HL-60 (cell line): Measurements from ENCODE around the gene NBAS.

Experiments used
- TF ChIP-seq, protein P1 (sequence below): IDR thresholded peaks from one replicate; pipeline ENCODE4 v1.5.1; 2011; ENCODE audit warnings: low read length, control low read depth, inconsistent platforms; ENCODE audit not compliant: insufficient read depth
- TF ChIP-seq, protein P2 (sequence below): IDR thresholded peaks from 2 replicates; pipeline ENCODE4 v1.6.1; 2012; ENCODE audit warnings: low read depth; ENCODE audit not compliant: insufficient replicate concordance

GRCh38 chr2:15127876-15128275, 433.3 kb downstream of the NBAS start:
- TF ChIP-seq, protein P1, sequence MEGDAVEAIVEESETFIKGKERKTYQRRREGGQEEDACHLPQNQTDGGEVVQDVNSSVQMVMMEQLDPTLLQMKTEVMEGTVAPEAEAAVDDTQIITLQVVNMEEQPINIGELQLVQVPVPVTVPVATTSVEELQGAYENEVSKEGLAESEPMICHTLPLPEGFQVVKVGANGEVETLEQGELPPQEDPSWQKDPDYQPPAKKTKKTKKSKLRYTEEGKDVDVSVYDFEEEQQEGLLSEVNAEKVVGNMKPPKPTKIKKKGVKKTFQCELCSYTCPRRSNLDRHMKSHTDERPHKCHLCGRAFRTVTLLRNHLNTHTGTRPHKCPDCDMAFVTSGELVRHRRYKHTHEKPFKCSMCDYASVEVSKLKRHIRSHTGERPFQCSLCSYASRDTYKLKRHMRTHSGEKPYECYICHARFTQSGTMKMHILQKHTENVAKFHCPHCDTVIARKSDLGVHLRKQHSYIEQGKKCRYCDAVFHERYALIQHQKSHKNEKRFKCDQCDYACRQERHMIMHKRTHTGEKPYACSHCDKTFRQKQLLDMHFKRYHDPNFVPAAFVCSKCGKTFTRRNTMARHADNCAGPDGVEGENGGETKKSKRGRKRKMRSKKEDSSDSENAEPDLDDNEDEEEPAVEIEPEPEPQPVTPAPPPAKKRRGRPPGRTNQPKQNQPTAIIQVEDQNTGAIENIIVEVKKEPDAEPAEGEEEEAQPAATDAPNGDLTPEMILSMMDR = no peak
- TF ChIP-seq, protein P2, sequence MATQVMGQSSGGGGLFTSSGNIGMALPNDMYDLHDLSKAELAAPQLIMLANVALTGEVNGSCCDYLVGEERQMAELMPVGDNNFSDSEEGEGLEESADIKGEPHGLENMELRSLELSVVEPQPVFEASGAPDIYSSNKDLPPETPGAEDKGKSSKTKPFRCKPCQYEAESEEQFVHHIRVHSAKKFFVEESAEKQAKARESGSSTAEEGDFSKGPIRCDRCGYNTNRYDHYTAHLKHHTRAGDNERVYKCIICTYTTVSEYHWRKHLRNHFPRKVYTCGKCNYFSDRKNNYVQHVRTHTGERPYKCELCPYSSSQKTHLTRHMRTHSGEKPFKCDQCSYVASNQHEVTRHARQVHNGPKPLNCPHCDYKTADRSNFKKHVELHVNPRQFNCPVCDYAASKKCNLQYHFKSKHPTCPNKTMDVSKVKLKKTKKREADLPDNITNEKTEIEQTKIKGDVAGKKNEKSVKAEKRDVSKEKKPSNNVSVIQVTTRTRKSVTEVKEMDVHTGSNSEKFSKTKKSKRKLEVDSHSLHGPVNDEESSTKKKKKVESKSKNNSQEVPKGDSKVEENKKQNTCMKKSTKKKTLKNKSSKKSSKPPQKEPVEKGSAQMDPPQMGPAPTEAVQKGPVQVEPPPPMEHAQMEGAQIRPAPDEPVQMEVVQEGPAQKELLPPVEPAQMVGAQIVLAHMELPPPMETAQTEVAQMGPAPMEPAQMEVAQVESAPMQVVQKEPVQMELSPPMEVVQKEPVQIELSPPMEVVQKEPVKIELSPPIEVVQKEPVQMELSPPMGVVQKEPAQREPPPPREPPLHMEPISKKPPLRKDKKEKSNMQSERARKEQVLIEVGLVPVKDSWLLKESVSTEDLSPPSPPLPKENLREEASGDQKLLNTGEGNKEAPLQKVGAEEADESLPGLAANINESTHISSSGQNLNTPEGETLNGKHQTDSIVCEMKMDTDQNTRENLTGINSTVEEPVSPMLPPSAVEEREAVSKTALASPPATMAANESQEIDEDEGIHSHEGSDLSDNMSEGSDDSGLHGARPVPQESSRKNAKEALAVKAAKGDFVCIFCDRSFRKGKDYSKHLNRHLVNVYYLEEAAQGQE = no peak
